Measurements from ENCODE around the gene PCDHA7.
"Not testable (repeated sequence)": the region's sequence is repeated elsewhere in the genome, so short reads cannot be mapped to it uniquely, and the experiment has no call there.

The PCDHA7 gene, protein sequence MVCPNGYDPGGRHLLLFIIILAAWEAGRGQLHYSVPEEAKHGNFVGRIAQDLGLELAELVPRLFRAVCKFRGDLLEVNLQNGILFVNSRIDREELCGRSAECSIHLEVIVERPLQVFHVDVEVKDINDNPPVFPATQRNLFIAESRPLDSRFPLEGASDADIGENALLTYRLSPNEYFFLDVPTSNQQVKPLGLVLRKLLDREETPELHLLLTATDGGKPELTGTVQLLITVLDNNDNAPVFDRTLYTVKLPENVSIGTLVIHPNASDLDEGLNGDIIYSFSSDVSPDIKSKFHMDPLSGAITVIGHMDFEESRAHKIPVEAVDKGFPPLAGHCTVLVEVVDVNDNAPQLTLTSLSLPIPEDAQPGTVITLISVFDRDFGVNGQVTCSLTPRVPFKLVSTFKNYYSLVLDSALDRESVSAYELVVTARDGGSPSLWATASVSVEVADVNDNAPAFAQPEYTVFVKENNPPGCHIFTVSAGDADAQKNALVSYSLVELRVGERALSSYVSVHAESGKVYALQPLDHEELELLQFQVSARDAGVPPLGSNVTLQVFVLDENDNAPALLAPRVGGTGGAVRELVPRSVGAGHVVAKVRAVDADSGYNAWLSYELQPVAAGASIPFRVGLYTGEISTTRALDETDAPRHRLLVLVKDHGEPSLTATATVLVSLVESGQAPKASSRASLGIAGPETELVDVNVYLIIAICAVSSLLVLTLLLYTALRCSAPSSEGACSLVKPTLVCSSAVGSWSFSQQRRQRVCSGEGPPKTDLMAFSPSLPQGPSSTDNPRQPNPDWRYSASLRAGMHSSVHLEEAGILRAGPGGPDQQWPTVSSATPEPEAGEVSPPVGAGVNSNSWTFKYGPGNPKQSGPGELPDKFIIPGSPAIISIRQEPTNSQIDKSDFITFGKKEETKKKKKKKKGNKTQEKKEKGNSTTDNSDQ

DNA sequence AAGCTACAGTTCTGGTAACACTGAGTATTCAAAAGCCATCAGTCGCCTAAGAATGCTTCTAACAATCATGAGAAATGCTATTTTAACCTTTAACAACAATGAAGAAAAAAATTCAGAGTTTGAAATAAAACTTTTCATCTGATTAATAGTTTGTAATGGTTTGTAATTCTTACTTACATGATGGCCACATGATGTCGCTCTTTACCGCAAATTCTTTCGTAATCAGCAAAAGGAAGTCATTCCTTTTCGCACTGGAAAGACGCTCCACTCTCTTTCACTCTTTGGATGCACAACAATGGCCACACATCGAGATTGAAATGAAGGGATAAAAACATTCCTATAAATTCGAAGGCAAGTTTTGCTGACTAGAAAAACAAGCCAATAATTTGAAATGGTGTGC lies at the start of gene PCDHA7:
Gene PCDHA7 (plus strand): TSS at position 277 of the 400 bp plus-strand sequence. CDS start 115 bp downstream, at position 392.
- no peak for DNase-seq (ENCODE audit: low read depth)

DNA sequence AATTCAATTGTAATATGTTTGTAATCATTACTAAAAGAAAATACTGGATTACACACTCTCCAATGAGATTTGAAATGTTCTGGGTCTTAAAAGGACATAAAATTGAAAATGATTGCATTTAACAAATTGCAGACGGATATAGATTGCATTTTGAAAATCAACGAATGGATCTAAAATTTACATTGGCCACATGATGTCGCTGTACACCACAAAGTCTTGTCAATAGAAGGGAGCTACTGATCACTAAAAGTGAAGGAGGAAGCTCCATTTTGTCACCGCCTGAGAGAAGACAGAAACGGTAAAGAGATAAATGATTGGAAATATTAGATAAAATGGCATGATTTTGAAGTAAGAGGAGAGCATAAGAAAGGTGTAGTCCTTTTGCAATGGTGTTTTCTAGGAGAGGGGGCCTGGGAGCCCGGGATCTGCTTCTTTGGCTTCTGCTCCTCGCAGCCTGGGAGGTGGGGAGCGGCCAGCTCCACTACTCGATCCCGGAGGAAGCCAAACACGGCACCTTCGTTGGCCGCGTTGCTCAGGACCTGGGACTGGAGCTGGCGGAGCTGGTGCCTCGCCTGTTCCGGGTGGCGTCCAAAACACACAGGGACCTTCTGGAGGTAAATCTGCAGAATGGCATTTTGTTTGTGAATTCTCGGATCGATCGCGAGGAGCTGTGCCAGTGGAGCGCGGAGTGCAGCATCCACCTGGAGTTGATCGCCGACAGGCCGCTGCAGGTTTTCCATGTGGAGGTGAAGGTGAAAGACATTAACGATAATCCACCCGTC lies 48.0 kb upstream of the PCDHA7 start, which contains the start of gene PCDHA1:
Gene PCDHA1 (plus strand): TSS at position 236 of the 782 bp plus-strand sequence.
- DNase-seq (ENCODE audit: low read depth) = no peak

DNA sequence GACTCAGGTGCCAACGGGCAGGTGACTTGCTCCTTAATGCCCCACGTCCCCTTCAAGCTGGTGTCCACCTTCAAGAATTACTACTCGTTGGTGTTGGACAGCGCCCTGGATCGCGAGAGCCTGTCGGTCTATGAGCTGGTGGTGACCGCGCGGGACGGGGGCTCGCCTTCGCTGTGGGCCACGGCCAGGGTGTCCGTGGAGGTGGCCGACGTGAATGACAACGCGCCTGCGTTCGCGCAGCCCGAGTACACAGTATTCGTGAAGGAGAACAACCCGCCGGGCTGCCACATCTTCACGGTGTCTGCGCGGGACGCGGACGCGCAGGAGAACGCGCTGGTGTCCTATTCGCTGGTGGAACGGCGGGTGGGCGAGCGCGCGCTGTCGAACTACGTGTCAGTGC lies 46.6 kb upstream of the PCDHA7 start:
- not testable (repeated sequence) for DNase-seq (ENCODE audit: low read depth)

GRCh38 chr5:140787849-140788504 lies 46.1 kb upstream of the PCDHA7 start:
- not testable (repeated sequence) for DNase-seq (ENCODE audit: low read depth)

DNA sequence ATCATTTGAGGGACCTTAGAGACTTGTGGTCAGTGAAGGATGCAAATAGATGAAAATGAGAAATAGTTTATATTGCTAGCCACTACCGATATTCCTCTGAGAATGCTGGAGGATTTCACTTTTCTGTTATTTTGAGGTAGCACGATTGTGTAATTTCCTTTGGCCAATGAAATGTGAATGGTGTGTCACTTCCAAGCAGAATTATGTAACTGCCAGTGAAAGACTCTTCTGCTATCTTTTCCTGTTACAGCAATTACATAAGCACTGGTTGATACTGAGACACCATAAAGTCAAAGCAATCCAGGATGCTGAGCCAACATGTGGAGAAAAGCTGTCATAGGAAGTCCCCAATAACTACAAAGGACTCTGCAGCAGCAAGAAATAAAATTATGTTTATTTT lies 43.0 kb upstream of the PCDHA7 start:
- DNase-seq (ENCODE audit: low read depth) = no peak

GRCh38 chr5:140794595-140795258 lies 39.3 kb upstream of the PCDHA7 start, which contains the start of gene PCDHA2:
PCDHA2 (plus strand) TSS chr5:140794852.
- DNase-seq (ENCODE audit: low read depth) = no peak

DNA sequence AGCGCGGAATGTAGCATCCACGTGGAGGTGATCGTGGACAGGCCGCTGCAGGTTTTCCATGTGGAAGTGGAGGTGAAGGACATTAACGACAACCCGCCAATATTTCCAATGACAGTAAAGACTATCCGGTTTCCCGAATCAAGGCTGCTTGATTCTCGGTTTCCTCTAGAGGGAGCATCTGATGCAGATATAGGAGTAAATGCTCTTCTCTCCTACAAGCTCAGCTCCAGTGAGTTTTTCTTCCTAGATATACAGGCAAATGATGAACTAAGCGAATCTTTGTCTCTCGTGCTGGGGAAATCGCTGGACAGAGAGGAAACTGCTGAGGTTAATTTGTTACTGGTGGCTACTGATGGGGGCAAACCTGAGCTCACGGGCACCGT lies 38.8 kb upstream of the PCDHA7 start:
- no peak for DNase-seq (ENCODE audit: low read depth)

GRCh38 chr5:140796072-140796717 lies 37.9 kb upstream of the PCDHA7 start:
- DNase-seq (ENCODE audit: low read depth) = not testable (repeated sequence)

DNA sequence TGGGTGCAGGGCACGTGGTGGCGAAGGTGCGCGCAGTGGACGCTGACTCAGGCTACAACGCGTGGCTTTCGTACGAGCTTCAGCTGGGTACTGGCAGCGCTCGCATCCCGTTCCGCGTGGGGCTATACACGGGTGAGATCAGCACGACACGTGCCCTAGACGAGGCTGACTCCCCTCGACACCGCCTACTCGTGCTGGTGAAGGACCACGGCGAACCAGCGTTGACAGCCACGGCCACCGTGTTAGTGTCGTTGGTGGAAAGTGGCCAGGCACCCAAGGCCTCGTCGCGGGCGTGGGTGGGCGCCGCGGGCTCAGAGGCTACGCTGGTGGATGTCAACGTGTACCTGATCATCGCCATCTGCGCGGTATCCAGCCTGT lies 37.4 kb upstream of the PCDHA7 start:
- no peak for DNase-seq (ENCODE audit: low read depth)

DNA sequence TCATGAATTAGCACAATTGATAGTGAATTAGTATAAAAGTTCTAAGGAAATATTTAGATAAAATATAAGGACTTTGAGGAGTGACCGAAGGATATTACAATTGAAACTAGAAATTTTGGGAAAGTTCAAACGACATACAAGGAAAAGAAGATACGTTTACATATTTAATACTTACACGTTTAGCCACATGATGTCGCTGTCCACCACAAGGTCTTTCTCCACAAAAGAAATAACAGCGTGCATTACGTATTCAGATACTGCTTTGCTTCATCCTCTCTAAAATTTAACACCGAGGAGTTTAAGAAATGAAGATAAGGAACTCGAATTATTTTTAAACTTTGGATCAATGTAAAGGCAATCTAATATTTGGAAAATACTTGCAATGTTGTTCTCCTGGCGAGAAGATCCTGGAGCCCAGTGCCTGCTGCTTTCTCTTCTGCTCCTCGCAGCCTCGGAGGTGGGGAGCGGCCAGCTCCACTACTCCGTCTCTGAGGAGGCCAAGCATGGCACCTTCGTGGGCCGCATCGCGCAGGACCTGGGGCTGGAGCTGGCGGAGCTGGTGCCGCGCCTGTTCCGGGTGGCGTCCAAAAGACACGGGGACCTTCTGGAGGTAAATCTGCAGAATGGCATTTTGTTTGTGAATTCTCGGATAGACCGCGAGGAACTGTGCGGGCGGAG lies 33.1 kb upstream of the PCDHA7 start, which contains the start of gene PCDHA3:
Gene PCDHA3 (plus strand): TSS at position 242 of the 678 bp plus-strand sequence.
- no peak for DNase-seq (ENCODE audit: low read depth)

DNA sequence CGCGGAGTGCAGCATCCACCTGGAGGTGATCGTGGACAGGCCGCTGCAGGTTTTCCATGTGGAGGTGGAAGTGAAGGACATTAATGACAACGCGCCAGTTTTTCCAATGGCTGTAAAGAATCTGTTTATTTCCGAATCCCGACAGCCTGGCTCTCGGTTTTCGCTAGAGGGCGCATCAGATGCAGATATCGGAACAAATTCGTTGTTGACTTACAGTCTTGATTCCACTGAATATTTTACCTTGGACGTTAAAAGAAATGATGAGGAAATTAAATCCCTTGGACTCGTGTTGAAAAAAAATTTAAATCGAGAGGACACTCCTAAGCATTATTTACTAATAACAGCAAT lies 32.6 kb upstream of the PCDHA7 start:
- DNase-seq (ENCODE audit: low read depth) = no peak

- not testable (repeated sequence) for DNase-seq (ENCODE audit: low read depth)
Measured at GRCh38 chr5:140802381-140802780, 31.7 kb upstream of the PCDHA7 start.

DNA sequence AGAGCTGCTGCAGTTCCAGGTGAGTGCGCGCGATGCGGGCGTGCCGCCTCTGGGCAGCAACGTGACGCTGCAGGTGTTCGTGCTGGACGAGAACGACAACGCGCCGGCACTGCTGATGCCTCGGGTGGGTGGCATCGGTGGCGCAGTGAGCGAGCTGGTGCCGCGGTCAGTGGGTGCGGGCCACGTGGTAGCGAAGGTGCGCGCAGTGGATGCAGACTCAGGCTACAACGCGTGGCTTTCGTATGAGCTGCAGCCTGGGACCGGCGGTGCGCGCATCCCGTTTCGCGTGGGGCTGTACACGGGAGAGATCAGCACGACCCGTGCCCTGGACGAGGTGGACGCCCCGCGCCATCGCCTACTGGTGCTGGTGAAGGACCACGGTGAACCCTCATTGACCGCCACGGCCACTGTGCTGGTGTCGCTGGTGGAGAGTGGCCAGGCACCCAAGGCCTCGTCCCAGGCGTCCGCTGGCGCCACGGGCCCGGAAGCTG lies 31.2 kb upstream of the PCDHA7 start:
- no peak for DNase-seq (ENCODE audit: low read depth)

- DNase-seq (ENCODE audit: low read depth) = no peak
Measured at GRCh38 chr5:140806834-140807775, 27.0 kb upstream of the PCDHA7 start, which contains the start of gene PCDHA4. PCDHA4 (plus strand) TSS chr5:140807068.

- DNase-seq (ENCODE audit: low read depth) = not testable (repeated sequence)
Measured at GRCh38 chr5:140808241-140808888, 25.7 kb upstream of the PCDHA7 start.

DNA sequence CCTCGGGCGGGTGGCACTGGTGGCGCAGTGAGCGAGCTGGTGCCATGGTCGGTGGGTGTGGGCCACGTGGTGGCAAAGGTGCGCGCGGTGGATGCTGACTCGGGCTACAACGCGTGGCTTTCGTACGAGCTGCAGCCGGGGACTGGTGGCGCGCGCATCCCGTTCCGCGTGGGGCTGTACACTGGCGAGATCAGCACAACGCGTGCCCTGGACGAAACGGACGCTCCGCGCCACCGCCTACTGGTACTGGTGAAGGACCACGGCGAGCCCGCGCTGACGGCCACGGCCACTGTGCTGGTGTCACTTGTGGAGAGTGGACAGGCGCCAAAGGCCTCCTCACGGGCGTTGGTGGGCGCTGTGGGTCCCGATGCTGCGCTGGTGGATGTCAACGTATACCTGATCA lies 25.2 kb upstream of the PCDHA7 start:
- DNase-seq (ENCODE audit: low read depth) = no peak

GRCh38 chr5:140821375-140822280 lies 12.4 kb upstream of the PCDHA7 start, which contains the start of gene PCDHA5:
PCDHA5 (plus strand) TSS chr5:140821613.
- DNase-seq (ENCODE audit: low read depth) = no peak

Data from HS-27A (cell line).